NCI-H1048 (cell line): Measurements from ENCODE around the gene FCRLA.
"Not testable (repeated sequence)": the region's sequence is repeated elsewhere in the genome, so short reads cannot be mapped to it uniquely, and the experiment has no call there.

Source experiments
- DNase-seq: peaks from one replicate; lab custom pipeline; 2025; lab: John Stamatoyannopoulos, UW

The FCRLA gene

GRCh38 chr1:161706113-161706481 is 932 bp upstream of the FCRLA start:
- no peak for DNase-seq

- DNase-seq: no peak
Observed at GRCh38 chr1:161707503-161707902, 474 bp downstream of the FCRLA start.

- no peak for DNase-seq
Observed at GRCh38 chr1:161709373-161709772, 2.3 kb downstream of the FCRLA start.

- DNase-seq: no peak
Observed at GRCh38 chr1:161710560-161710959, 3.5 kb downstream of the FCRLA start.

GRCh38 chr1:161718559-161719324 is 11.7 kb downstream of the FCRLA start:
- no peak for DNase-seq

GRCh38 chr1:161719325-161719611 is 12.2 kb downstream of the FCRLA start:
- no peak for DNase-seq

GRCh38 chr1:161720422-161720821 is 13.4 kb downstream of the FCRLA start:
- no peak for DNase-seq

- DNase-seq: no peak
Observed at GRCh38 chr1:161720956-161721737, 14.1 kb downstream of the FCRLA start, which contains the start of gene FCRLB. TSS of gene FCRLB (plus strand) at chr1:161721544. CDS start at chr1:161722673, 1,129 bp downstream.

- no peak for DNase-seq
Observed at GRCh38 chr1:161721738-161722343, 14.8 kb downstream of the FCRLA start.

- no peak for DNase-seq
Observed at GRCh38 chr1:161722406-161722805, 15.4 kb downstream of the FCRLA start.

GRCh38 chr1:161723459-161724141 is 16.6 kb downstream of the FCRLA start:
- DNase-seq: no peak

- DNase-seq: not testable (repeated sequence)
Observed at GRCh38 chr1:161725258-161725907, 18.4 kb downstream of the FCRLA start.

- DNase-seq: no peak
Observed at GRCh38 chr1:161725908-161726472, 19.0 kb downstream of the FCRLA start.

- peak; percentile 71 for DNase-seq
Observed at GRCh38 chr1:161726473-161727255, 19.6 kb downstream of the FCRLA start.

GRCh38 chr1:161727256-161727924 is 20.4 kb downstream of the FCRLA start:
- no peak for DNase-seq

GRCh38 chr1:161728376-161729226 is 21.6 kb downstream of the FCRLA start:
- DNase-seq: no peak

GRCh38 chr1:161730050-161730564 is 23.1 kb downstream of the FCRLA start:
- no peak for DNase-seq

GRCh38 chr1:161731241-161731640 is 24.2 kb downstream of the FCRLA start:
- no peak for DNase-seq
